BJ (cell line): ENCODE results near the gene SYCE1L. TPM values are rescaled to one million over a fixed set of nuclear protein-coding genes. Genes with fewer than 3 reads are reported as not detected.
A peak's percentile ranks its signal among the peaks of the same experiment; 100 is the strongest.

Source experiments
- CTCF ChIA-PET: fragments of 350-600 bp; formaldehyde crosslinking; extraction: SDS; loops from one replicate; lab custom pipeline; 2021; ENCODE audit warnings: antibody characterized with exemption, inconsistent platforms; lab: Yijun Ruan, JAX
- POLR2A ChIA-PET: fragments of 300-600 bp; sonication (Branson Sonifier 250); formaldehyde crosslinking; extraction: SDS; loops from one replicate; lab custom pipeline; 2021; ENCODE audit warnings: antibody characterized with exemption; lab: Charles Lee
- DNase-seq: peaks from one replicate; pipeline ENCODE4 v3.0.0-alpha.2; 2011; ENCODE audit warnings: low read depth
- H3K27me3 ChIP-seq: 2 replicates; pipeline ENCODE4 v1.6.0; 2011; ENCODE audit warnings: low read length; ENCODE audit not compliant: control insufficient read depth, insufficient read depth
- H3K36me3 ChIP-seq: 2 replicates; pipeline ENCODE4 v1.5.1; 2011; ENCODE audit warnings: low read length; ENCODE audit not compliant: control insufficient read depth, insufficient read depth
- H3K4me3 ChIP-seq: 2 replicates; pipeline ENCODE4 v1.5.1; 2011; ENCODE audit warnings: low read depth, mild to moderate bottlenecking, control low read depth, low read length
- polyA plus RNA-seq: library from polyadenylated mRNA; depleted of rRNA; stranded (reverse); fragments of >200 nt; gene quantifications from 2 replicates; pipeline ENCODE4 v1.2.3, GENCODE V29; 2011
- TF ChIP-seq, protein P1 (sequence below): IDR thresholded peaks from 2 replicates; pipeline ENCODE4 v1.5.1; 2011; ENCODE audit warnings: low read depth, mild to moderate bottlenecking, control low read depth, inconsistent platforms, low read length, moderate library complexity; ENCODE audit not compliant: insufficient read depth

Gene SYCE1L
- polyA plus RNA-seq, 1 experiment = 0.44 TPM

GRCh38 chr16:77166726-77167125 lies 32.5 kb upstream of the SYCE1L start:
- DNase-seq = no peak
- Histone ChIP-seq H3K4me3 (no peak overlapping the region), H3K36me3 (no peaks in the 10 kb centered on the region), H3K27me3 (no peaks in the 10 kb centered on the region)
- CTCF ChIA-PET = no interaction called here
- TF ChIP-seq, protein P1, sequence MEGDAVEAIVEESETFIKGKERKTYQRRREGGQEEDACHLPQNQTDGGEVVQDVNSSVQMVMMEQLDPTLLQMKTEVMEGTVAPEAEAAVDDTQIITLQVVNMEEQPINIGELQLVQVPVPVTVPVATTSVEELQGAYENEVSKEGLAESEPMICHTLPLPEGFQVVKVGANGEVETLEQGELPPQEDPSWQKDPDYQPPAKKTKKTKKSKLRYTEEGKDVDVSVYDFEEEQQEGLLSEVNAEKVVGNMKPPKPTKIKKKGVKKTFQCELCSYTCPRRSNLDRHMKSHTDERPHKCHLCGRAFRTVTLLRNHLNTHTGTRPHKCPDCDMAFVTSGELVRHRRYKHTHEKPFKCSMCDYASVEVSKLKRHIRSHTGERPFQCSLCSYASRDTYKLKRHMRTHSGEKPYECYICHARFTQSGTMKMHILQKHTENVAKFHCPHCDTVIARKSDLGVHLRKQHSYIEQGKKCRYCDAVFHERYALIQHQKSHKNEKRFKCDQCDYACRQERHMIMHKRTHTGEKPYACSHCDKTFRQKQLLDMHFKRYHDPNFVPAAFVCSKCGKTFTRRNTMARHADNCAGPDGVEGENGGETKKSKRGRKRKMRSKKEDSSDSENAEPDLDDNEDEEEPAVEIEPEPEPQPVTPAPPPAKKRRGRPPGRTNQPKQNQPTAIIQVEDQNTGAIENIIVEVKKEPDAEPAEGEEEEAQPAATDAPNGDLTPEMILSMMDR = no peak
- POLR2A ChIA-PET = no interaction called here

- DNase-seq = no peak
- TF ChIP-seq, protein P1 = no peak
- Histone ChIP-seq H3K27me3 (no peaks in the 10 kb centered on the region), H3K4me3 (no peak overlapping the region), H3K36me3 (no peaks in the 10 kb centered on the region)
- CTCF ChIA-PET = interaction anchor here (1.3 kb wide), 2 partner anchors 33 to 1380 kb away, joined by 3 to 4 read pairs; no protein-coding TSS in a partner anchor
- POLR2A ChIA-PET = no interaction called here
Measured at GRCh38 chr16:77168901-77169300, 30.3 kb upstream of the SYCE1L start.

GRCh38 chr16:77169650-77170236 lies 29.5 kb upstream of the SYCE1L start:
- Histone ChIP-seq H3K4me3 (no peak overlapping the region), H3K36me3 (no peaks in the 10 kb centered on the region), H3K27me3 (no peaks in the 10 kb centered on the region)
- TF ChIP-seq, protein P1 = peak; percentile 59
- ChIA-PET POLR2A (no interaction called here), CTCF (interaction anchor here (0.9 to 3.0 kb wide), 7 partner anchors 10 to 1383 kb away, joined by 3 to 28 read pairs (median 4); partner anchors contain the start of gene MON1B)
- no peak for DNase-seq

DNA sequence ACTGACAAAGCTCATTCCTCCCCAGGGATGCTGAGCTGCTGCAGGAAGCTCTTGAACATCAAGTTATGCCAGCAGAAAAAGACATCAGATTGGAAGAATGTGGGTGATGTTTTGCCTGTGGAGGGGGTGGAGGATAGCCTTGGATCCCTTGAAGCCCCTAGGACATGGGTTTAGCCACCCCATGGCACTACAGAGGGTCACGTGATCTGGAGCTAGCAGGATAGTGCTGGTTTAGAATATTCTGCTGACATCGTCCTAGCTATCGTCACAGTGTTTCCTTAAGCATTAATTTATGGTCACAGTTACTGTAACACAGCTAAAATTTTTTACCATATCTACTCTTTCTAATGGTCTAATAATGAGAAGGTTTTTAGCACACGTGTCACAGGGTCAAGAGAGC lies 28.4 kb upstream of the SYCE1L start:
- ChIA-PET CTCF (interaction anchor here (0.8 to 3.0 kb wide), 12 partner anchors 8 to 1389 kb away, joined by 3 to 28 read pairs (median 8); partner anchors contain the start of gene MON1B), POLR2A (no interaction called here)
- no peaks in the 10 kb centered on the region for H3K36me3 ChIP-seq
- H3K4me3 ChIP-seq = no peak overlapping the region
- H3K27me3 ChIP-seq = no peaks in the 10 kb centered on the region
- no peak for DNase-seq
- TF ChIP-seq, protein P1 = no peak

- ChIA-PET CTCF (interaction anchor here (0.6 to 3.0 kb wide), 20 partner anchors 8 to 1395 kb away, joined by 3 to 28 read pairs (median 7); partner anchors contain the start of gene MON1B), POLR2A (no interaction called here)
- TF ChIP-seq, protein P1 = peak; percentile 72
- H3K4me3 ChIP-seq = no peak overlapping the region
- H3K27me3 ChIP-seq = no peaks in the 10 kb centered on the region
- H3K36me3 ChIP-seq = no peaks in the 10 kb centered on the region
- DNase-seq = no peak
Measured at GRCh38 chr16:77171745-77172635, 27.2 kb upstream of the SYCE1L start.
